Head of caudate nucleus (tissue), 42 donors: ENCODE data around the gene FBXW12.

Experiments
- DNase-seq, 42 donors: peaks; one replicate each; pipeline versions ENCODE4 v3.0.0 to v3.0.0-alpha.2; 2020 to 2021; ENCODE audit warnings: mixed read lengths in 7 of 42
- intact Hi-C: fragments of 100-400 bp; cut with DNase I; formaldehyde crosslinking; loops from one replicate; pipeline ENCODE4 v1.15.0; 2022

FBXW12 gene

DNA sequence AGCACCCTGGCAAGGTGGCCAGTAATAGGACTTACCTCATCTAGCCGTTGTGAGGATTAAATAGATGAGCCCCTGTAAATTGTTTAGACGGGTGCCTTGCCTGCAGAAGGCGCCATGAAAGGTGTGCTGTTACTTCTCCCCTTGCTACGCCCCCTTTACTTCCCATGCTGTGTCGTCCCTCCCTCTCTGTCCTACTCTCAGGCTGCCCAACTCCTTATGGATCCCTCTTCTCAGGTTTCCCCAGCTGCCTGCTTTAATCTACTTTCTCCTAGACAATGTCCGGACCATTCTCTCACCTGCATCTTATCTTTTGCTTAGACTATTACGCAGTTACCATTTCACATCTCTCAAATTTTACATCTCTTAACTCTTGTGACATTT lies 1.7 kb upstream of the FBXW12 start:
- intact Hi-C loops = no loop called here
- no peak for DNase-seq

DNA sequence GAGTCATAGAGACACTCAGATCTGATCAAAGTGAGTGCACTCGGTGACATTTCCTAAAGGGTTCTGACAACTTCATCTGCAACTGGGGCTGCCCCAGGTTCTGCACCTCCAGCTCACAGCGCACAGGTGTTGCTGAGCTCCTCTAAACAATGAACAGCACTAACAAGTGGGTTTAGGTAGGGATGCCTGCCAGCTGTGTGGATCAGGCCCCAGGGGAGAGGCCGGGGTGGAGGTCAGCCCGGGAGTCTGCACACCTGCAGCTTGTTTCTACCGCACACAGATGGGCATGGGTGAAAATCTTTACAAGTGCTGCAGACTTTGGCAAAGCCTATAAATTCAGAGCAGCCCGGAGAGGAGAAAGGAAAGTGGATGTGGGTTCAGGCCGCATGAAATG lies 355 bp downstream of the FBXW12 start:
- intact Hi-C loops = no loop called here
- no peak for DNase-seq

DNA sequence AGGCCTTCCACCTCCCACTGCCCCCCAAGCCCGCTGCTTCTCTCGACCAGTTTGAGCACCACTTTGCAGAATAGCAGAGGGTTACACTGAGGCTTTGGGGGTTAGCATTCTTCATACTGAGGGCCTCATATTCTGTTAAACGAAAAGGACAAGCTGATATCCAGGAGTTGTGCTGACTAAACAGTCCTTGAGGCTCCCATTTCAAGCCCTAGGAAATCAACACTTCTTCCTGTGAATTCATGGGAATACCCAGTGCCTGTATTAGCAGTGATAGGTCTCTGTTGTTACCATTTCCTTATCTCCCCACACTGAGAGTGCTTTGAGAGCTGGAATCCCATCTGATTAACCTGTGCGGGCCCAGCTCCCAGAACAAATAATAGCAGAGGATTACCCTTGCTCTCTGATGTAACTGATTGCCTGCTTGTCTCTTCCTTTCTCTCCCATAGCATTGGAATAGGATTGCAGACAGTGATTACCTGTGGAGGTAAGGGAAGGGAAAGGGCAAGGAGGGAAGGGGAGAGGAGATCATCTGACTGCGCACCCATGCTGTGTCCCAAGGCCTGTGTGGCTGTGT lies 930 bp downstream of the FBXW12 start:
- intact Hi-C loops = no loop called here
- DNase-seq = no peak

DNA sequence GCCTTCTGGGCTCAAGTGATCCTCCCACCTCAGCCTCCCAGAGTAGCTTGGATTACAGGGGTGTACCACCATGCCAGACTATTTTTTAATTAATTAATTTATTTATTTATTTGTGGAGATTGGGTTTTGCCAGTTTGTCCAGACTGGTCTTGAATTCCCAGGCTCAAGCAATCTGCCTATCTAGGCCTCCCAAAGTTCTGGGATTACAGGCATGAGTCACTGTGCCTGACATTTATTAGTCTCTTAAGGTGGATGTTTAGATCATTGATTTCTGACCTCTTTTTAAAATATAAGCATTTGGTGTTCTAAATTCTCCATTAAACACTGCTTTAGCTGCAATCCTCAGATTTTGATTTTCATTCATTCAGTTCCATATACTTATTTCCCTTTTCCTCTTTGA lies 15.6 kb downstream of the FBXW12 start:
- DNase-seq = no peak
- intact Hi-C loops = no loop called here

DNA sequence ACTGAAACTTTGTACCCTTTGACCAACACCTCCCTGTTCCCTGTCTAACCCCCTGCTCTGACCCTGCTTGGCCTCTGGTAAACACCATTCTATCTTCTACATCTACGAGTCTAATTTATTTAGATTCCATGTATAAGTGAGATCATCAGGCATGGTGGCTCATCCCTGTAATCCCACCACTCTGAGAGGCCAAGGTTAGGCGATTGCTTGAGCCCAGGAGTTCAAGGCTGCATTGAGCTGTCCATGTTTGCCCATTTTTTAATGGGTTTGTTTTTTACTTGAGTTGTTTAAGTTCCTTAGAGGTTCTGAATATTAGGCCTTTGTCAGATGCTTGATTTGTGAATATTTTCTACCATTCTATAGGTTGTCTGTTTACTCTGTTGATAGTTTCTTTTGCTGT lies 16.9 kb downstream of the FBXW12 start:
- intact Hi-C loops = no loop called here
- no peak for DNase-seq

DNA sequence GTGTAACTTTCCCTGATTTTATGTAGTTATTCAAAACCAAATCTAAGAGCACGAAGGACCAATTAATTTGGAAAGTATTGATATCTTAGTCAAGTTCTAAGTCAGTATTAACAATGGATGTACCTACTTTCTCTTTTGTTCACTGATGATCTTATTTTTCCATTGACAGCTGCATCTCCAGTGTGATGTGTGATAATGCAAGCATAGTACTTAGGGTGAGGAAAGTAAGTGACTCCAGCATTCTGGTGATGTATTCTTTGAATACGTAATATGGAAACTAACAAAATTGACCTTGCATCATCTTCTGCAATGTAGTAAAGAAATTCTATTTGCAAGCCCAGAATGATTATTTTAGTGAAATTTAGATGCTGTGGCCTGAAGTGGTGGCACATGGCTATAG lies 22.4 kb downstream of the FBXW12 start:
- no peak for DNase-seq
- intact Hi-C loops = no loop called here

DNA sequence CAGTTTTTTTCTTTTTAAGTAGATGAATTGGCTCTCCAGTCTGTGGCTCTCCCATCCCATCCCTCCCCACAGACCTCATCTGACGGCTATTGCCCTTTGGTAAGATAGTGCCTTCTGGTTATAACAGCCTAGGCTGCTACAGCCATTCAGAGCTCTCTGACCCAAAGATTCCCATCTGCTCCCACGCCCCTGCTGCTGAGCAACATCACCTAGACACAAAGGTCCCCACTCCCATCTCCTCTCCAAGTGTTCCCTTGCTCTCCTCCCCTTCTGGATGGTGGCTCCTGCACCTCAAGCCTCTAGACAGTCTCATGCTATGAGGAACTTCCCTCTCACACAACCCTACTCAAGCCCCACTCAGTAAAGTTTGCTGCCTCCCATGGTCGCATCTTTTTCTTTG lies 23.7 kb downstream of the FBXW12 start:
- intact Hi-C loops = no loop called here
- no peak for DNase-seq

DNA sequence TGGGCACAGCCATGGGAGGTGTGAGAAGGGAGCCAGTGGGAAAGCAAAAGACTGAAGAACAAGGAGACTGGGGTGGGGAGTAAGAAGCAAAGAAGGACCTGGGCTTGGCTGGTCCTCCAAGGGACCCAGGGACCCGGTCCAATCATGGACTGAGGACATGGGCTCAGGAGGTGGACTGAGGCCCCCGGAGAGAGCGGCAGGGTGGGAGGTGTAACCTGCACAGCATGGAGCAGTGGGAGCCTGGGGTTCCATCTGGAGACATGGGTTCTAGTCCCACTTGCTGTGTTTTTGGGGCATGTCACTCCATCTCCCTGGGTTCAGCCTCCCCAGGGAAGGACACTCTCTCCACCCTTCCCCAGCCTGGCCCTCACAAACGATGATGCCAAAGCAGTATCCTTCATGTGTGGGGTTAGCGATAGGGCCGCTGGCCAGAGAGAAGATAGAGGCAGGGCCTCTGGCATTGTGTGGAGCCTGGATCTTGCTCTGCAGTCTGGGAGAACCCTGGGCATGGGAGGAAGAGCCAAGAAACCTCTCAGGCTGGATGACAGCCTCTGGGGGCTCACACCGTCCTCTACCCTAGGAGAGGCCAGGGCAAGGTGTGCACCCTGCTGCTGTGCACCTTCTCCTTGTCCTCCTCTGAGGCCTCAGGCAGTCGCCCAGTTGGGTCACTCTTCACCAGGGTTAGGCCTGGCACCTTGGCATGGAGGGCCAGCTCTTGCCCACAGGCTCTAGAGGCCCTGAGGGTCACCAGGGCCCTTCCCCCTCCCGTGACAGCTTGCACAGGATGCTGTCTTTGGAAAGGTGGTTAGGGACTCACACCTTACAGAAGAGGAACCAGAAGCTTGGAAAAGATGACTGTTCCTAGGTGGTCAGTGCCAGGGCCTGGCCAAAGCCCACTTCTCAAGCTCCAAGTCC lies 26.0 kb downstream of the FBXW12 start:
- peak in 5 of 42 donors; percentile 9 to 31 (median 12) for DNase-seq
- intact Hi-C loops = no loop called here

DNA sequence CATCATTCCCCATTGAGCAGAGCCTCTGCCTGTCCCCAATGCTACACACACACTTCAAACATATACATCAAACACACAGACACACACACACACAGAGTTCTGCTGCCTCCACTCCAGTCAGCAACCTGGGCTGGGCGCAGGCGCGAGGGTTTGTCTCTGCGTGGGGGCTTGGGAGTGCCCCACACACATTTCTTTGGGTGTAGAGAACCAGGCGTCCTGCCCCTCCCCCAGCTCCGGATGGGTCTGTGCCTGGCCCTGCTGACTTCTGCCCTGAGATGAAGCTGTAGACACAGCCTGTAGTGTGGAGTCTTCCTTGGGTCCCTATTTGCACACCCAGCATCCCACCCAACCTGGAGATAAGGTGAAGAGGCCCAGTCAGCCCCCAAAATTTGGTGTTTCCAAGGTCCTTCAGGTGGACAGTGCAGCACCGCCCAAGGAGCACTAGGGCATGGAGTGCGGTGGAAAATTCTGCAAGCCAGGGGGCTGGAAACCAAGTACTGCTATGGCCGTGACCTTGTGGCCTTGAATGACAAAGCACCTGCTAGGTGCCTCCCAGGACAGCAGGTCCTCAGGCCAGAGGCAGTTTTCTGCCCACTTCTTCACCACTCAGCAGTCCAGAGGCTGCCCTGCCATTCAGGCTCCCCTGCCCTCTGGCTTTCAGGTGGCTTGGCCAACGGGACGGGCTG lies 26.8 kb downstream of the FBXW12 start:
- intact Hi-C loops = no loop called here
- DNase-seq = peak in 6 of 42 donors; percentile 0 to 39 (median 14)

DNA sequence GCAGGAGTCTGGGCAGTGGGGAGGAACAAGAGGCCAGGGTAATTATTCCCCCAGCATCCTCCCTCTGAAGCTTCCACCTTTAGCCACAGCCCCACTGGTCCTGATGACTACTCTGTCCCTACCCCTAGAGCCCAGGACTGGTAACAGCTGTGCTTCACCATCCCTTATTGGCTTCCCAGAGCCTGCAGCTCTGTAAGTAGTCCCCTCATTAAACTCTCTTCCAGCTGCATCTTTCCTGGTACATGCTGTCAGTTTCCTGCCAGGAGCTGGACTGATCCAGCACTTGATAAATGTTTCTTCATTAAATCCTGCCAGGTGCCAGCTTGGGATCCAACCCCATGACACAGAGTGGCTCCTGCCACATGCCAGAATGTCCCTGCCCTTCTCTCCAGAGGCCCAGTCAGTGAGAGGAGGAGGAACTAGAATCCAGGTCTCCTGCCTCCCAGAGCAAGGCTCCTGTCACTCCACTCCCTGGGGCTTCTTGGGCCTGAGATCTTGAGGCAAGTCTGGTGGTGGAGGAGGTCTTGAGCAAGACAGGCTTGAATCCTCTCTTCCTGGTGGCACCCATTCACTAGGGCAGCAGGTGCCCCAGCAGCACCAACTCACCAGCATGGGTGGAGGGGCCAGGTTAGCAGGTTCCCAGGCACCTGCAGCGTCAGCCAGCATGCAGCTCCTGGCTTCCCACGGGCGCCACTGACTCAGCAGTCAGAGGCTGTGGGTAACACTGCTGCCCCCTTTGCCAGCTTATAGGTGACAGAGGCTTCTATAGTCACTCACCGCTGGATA lies 27.6 kb downstream of the FBXW12 start:
- peak in 13 of 42 donors; percentile 11 to 46 (median 20) for DNase-seq
- intact Hi-C loops = loop anchor here (2.0 kb wide), 1 partner anchor 37 kb away; no protein-coding TSS in a partner anchor

DNA sequence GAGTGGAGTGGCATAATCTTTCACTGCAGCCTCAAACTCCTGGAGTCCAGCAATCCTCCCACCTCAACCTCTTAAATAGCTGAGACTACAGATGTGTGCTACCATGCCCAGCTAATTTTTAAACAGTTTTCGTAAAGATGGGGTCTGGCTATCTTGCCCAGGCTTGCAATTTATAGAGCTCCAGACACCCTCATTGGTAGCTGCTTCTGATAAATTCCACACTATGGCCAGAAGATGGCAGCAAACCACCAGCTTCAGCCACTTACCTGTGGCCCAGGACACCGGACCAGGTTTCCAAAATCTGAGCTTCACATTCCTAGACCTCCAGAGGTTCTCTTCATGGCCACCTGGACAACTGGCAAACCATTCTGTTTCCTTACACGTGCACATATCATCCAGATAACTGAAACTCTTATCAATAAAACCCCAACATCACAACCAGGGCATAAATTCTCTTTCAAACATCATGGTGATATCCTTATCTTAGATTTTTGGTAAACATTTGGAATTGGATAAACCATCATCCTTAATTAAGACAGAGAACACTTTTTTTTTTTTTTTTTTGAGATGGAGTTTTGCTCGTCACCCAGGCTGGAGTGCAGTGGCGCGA lies 28.9 kb downstream of the FBXW12 start:
- DNase-seq = peak in 39 of 42 donors; percentile 38 to 85 (median 65)
- intact Hi-C loops = loop anchor here (2.0 kb wide), 1 partner anchor 36 kb away; no protein-coding TSS in a partner anchor

DNA sequence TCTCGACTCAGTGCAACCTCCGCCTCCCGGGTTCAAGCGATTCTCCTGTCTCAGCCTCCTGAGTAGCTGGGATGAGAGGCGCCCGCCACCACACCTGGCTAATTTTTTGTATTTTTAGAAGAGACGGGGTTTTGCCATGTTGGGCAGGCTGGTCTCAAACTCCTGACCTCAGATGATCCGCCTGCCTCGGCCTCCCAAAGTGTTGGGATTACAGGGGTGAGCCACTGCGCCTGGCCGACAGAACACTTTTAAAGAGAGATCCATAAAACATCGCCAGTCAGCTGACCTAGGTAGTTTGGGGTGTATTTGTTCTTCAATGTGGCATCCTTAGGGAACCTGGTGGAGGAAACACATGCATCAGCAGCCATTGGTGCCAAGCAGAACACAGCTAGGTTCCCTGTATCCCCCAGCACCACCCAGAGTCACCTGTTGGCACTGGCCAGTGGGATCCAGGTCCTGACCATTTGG lies 29.4 kb downstream of the FBXW12 start:
- intact Hi-C loops = loop anchor here (2.0 kb wide), 1 partner anchor 35 kb away; no protein-coding TSS in a partner anchor
- peak in 11 of 42 donors; percentile 1 to 39 (median 14) for DNase-seq

DNA sequence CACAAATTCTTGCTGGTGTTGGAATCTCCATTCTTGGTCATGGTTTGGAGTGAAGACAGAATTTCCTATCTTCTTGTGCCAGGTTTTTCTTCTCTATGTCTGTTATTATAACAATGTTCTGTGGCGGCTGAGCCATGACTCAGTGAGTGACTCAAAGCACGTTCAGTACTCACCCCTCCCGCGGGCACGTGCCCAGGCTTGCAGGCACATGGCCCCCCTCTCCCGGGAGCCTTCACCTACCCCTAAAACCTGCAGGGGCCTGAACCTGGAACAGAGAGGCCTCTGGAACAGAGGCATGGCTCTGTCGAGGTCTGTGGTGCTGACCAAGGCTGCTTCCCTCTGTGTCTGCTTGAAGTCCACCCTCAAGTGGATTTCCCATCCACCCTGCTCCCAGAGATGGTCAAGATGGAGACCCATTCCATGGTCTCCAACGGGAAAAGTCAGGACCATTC lies 30.3 kb downstream of the FBXW12 start:
- DNase-seq = peak in 19 of 42 donors; percentile 7 to 72 (median 37)
- intact Hi-C loops = no loop called here

DNA sequence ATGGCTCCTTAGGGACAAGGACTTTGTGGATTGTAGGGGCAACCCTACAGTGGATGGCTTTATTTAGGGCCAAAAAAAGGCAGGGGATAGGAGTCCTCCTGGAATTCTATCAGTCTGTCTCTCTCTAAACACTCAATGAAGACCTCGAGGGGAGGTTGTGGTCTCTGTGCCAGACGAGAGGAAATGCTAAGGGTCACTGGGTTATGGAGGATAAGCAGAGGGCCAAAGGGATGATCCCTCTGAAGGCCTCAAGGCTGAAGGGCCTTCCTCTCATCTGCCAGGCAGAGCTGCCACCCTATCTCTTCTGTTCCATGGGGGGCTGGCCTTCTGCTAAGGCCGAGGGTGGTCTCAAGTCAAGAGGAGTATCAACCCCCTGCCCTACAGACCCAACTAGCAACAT lies 30.9 kb downstream of the FBXW12 start:
- intact Hi-C loops = no loop called here
- peak in 2 of 42 donors; percentile 27 to 40 for DNase-seq

DNA sequence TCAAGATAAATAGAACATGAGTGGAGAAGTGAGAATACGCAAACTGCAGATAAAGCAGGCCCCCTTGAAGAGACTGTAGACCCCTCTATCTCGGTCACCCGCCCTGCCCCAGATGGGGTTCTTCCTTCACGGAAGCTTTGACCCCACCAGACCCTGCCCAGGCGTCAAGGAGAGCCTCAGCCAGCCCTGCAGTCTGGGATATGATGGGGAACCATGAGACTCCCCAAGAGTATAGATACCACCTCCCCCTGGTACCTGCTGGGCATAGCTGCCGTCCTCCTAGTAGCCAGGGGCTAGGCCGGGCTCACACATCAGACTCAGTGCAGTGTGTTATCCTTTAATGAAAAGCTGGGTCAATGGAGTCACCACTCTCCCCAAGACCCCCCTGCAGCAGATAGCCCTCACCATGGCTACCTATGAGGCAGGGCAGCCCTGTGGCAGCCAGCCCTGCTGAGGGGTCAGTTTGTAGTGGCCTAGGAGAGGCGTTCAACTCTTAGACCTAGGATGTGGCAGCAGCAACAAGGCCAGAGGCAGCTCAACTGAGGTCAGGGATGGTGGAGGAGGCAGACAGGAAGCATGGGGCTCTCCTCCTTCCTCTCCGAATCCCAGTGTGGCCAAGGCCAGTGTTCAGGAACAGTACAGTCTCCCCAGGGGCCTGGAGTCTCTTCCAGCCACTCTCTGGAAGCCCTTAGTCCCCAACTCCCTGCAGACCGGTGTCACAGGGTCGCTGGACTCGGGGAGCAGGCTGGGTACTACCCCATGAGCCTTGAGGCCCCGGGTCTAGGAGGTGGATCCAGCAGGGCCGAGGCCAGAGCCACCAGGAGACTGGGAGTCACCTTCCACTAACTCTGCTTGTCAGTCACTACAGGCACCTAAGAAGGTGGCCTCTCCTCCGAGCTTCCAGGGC lies 31.8 kb downstream of the FBXW12 start:
- intact Hi-C loops = no loop called here
- DNase-seq = peak in 11 of 42 donors; percentile 0 to 34 (median 12)

DNA sequence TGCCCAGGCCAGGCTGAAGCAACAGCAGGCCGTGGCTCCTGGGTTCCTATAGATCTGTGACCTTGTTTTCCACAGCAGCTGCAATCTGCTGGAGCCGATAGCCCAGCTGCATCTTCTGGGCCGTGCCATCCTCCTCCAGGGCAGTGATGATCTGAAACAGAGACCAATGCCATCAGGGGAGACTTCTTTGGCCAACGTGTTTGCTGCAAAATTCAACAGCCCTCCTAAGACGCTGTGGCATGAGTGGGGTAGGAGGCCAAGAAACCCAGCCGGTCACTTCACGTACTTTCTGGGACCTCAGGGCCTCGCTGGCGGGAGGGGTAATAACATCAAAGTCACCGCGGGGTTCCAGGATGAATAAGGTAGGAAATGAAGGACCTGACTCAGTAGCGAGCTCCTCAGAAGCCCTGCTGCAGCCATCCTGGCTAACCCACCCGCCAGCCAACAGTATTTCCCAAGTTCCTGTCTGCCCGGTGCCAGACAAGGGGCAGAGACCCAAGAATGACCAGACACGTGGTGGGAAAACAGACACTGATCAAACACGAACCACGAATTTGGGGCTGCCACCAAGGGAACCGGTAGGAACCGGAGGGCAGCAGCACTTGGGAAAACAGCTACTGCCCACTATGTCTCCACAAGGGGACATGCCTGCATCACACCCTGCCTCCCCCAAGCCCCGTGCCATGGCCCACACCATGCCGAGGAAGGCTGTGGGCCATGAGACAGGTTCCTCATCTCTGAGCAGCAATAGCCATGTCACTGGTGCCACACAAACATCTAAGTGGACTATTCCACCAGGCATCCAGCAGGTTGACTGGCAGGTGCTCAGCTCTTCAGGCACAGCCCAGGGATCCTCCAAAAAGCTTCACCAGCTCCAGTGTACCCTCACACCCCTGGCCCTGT lies 32.7 kb downstream of the FBXW12 start:
- DNase-seq = peak in 19 of 42 donors; percentile 5 to 61 (median 23)
- intact Hi-C loops = no loop called here
